Measurements from ENCODE around the gene SSH3.
A peak's percentile ranks its signal among the peaks of the same experiment; 100 is the strongest.
"Not testable (repeated sequence)": the region's sequence is repeated elsewhere in the genome, so short reads cannot be mapped to it uniquely, and the experiment has no call there.

The SSH3 gene

GRCh38 chr11:67309661-67310061 lies 6.3 kb downstream of the SSH3 start:
- no peak for DNase-seq (ENCODE audit: low read depth in 2 of 2, low spot score in 1 of 2)

DNA sequence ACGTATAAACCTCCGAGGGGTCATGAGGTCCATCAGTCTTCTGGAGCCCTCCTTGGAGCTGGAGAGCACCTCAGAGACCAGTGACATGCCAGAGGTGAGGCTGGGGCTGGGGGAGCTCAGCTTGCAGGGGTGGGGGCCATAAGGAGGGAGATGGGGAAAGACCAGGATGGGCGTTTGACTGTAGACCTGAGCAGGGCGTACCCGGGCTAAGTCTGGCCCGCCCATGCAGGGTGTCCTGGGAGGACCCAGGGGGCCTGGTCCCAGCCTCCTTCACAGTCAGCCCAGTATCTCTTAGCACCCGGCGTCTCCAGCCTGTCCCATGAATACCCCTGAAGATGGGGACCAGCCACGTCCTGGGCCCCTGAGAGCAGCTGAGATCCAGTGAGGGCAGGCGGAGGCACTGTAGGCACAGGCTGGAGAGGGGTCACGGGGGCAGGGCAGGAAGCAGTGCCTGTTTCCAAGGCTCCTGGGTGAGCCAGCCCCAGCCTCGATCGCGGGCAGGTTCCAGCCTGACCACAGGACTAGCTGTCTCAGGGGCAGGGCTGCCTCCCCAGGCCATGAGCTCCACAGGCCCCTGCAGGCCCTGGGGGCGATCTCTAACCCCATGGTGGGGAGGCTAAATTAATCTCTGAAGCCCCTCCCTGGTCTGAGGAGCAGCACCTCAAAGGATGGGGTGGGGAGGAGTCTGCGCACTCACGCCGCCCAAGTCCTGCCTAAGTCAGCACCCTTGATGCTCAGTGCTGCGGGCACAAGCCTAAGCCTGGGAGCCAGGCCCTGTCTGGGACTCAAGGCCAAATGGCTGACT lies 7.1 kb downstream of the SSH3 start:
- no peak for DNase-seq (ENCODE audit: low read depth in 2 of 2, low spot score in 1 of 2)

- no peak for DNase-seq (ENCODE audit: low read depth in 2 of 2, low spot score in 1 of 2)
Observed at GRCh38 chr11:67311051-67311555, 7.8 kb downstream of the SSH3 start.

GRCh38 chr11:67311556-67312082 lies 8.3 kb downstream of the SSH3 start:
- no peak for DNase-seq (ENCODE audit: low read depth in 2 of 2, low spot score in 1 of 2)

- DNase-seq (ENCODE audit: low read depth in 2 of 2, low spot score in 1 of 2) = no peak
Observed at GRCh38 chr11:67312187-67313021, 9.1 kb downstream of the SSH3 start.

- no peak for DNase-seq (ENCODE audit: low read depth in 2 of 2, low spot score in 1 of 2)
Observed at GRCh38 chr11:67313125-67313890, 10.0 kb downstream of the SSH3 start.

DNA sequence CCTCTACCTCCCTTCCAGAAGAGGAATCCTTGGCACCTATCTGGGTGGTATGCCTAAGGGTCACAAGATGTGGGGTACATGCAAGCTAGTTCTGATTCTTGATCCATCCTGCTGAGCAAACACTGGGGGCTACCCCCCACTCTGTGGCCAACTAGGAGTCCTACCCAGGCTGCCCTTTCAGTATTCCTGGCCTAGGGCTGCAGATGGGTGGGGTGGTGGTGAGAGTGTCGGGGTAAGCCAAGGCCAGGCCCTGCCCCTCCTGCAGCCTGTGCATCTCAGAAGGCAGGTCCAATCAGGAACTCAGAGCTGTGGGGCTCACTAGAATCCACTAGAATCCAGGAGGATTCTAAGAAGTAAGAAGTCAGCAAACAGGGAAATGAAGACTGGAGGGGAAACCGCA lies 10.9 kb downstream of the SSH3 start:
- DNase-seq (ENCODE audit: low read depth in 2 of 2, low spot score in 1 of 2) = no peak

GRCh38 chr11:67315325-67315909 lies 12.1 kb downstream of the SSH3 start:
- no peak for DNase-seq (ENCODE audit: low read depth in 2 of 2, low spot score in 1 of 2)

GRCh38 chr11:67316882-67317204 lies 13.5 kb downstream of the SSH3 start:
- DNase-seq (ENCODE audit: low read depth in 2 of 2, low spot score in 1 of 2) = no peak

DNA sequence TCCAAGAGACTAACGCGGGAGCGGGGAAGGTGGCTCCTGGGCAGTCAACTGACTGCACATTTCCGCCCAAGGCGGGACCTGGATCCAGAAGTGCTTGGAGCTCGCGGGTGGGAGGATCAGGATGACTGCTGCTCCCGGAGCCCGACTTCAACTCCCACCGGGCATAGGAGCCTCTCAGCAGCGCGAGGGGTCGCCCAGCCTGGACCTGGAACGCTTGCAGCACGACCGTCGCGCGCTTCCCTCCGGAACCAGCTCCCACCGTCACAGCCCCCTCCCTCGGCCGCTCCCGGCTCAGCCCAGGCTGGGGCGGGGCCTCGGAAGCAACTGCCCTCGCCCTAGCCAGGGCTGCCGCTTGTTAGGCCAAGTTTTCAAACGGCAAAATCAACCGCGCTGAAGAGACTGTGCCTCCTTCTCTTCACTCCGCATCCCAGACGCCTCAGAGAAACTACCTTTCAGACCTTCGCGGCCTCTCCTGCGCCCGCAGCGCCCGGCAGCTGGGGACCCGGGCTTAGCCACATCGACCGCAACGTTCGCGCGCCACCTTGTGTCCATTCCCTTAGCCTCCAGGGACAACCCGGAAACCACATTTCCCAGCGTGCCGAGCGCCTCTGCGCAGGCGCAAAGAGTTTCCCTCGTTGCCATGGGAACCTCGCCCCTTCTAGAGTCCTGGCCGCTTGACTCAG lies 14.0 kb downstream of the SSH3 start:
- DNase-seq (ENCODE audit: low read depth in 2 of 2, low spot score in 1 of 2) = peak; percentile 96 to 99

DNA sequence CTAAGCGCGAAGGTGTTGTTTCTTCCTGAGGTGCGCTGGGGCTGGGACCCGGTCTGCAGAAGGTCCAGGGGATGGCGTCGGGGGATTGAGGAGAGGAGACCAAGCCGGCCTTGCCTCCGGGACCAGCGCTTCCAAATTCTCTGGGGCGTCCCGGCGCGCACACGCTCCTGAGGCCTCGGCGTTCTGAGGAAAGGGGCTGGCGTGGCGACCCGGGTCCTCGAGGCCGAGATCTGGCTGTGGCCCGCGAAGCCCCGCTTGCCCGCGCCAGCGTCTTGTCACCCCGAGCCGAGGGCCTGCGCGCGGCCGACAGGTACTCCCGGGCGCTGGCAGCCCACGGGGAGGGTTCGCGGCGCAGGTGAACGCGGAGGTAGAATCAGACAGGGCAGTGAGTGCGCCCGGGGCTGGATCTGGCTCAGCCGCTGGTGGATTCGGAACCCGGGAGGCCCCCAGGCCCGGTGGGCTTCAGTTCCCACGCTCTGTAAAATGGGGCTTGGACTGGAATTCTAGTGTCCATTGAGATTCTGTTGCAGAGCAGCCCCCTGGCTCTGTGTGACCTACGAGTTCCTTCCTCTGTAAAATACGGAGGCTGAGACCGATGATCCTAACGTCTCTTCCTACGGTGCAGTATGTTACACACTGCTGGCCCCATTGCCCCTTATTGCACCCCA lies 14.7 kb downstream of the SSH3 start:
- DNase-seq (ENCODE audit: low read depth in 2 of 2, low spot score in 1 of 2) = no peak

- not testable (repeated sequence) for DNase-seq (ENCODE audit: low read depth in 2 of 2, low spot score in 1 of 2)
Observed at GRCh38 chr11:67318876-67319275, 15.5 kb downstream of the SSH3 start.

DNA sequence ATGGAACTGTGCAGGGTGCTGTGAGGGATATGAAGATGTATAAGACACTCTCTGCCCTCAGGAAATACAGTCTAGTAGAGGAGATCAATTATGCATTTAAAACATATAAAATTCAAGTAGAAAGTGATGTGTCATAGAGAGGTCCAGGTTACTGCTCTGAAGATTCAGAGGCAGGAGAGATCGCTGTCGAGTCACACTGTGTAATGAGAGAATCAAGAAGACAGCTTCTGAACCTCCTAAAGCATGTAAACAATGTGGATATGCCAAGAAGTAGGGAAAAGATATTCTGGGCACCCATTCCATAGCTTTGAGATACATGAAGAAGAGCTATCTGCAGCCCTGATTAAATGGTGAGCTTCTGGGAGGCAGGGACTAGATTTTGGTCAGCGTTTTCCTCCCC lies 16.7 kb downstream of the SSH3 start:
- DNase-seq (ENCODE audit: low read depth in 2 of 2, low spot score in 1 of 2) = no peak

GRCh38 chr11:67320691-67321090 lies 17.4 kb downstream of the SSH3 start:
- no peak for DNase-seq (ENCODE audit: low read depth in 2 of 2, low spot score in 1 of 2)

GRCh38 chr11:67321313-67321871 lies 18.1 kb downstream of the SSH3 start:
- DNase-seq (ENCODE audit: low read depth in 2 of 2, low spot score in 1 of 2) = no peak

GRCh38 chr11:67322049-67322448 lies 18.7 kb downstream of the SSH3 start:
- no peak for DNase-seq (ENCODE audit: low read depth in 2 of 2, low spot score in 1 of 2)

GRCh38 chr11:67323526-67323925 lies 20.2 kb downstream of the SSH3 start:
- no peak for DNase-seq (ENCODE audit: low read depth in 2 of 2, low spot score in 1 of 2)

GRCh38 chr11:67332081-67332691 lies 28.9 kb downstream of the SSH3 start:
- no peak for DNase-seq (ENCODE audit: low read depth in 2 of 2, low spot score in 1 of 2)

DNA sequence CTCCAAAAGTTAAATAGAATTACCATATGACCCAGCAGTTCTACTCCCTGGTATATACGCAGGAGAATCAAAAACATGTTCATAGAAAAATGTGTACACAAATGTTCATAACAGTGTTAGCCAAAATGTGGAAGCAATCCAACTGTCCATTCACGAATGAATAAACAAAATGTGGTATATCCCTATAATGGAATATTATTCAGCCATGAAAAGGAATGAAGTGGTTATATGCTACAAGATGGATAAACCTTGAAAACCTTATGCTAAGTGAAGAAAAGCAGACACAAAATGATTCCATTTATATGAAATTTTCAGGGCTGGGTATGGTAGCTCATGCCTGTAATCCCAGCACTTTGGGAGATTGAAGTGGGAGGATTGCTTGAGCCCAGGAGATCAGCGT lies 33.9 kb downstream of the SSH3 start:
- no peak for DNase-seq (ENCODE audit: low read depth in 2 of 2, low spot score in 1 of 2)

Measured in stimulated activated CD8-positive, alpha-beta memory T cell treated with anti-CD3 and anti-CD28 coated beads, Interleukin-4, amount 100 ng/mL, for 4 hours (primary cell).